Spinal cord (tissue), 10 donors: Measurements from ENCODE around the gene CLP1. TPM values are rescaled to one million over a fixed set of nuclear protein-coding genes. Genes with fewer than 3 reads are reported as not detected.

Experiments used
- DNase-seq, 6 donors: peaks; one replicate each; pipeline versions ENCODE4 v3.0.0 to v3.0.0-alpha.2; 2013 to 2015; ENCODE audit warnings: low spot score in 6 of 6, low read depth in 4 of 6
- H3K27ac ChIP-seq: one replicate; pipeline ENCODE4 v1.5.1; 2013; ENCODE audit warnings: low read depth, low read length, control low read depth
- H3K27me3 ChIP-seq: one replicate; pipeline ENCODE4 v1.6.1; 2013; ENCODE audit warnings: low read length; ENCODE audit not compliant: control insufficient read depth, insufficient read depth
- H3K36me3 ChIP-seq: one replicate; pipeline ENCODE4 v1.6.1; 2013; ENCODE audit warnings: low read length; ENCODE audit not compliant: control insufficient read depth, insufficient read depth
- H3K4me1 ChIP-seq: one replicate; pipeline ENCODE4 v1.6.1; 2013; ENCODE audit warnings: low read length; ENCODE audit not compliant: control insufficient read depth, insufficient read depth
- H3K4me3 ChIP-seq: one replicate; pipeline ENCODE4 v1.5.1; 2013; ENCODE audit warnings: low read depth, low read length, control low read depth
- H3K9me3 ChIP-seq: one replicate; pipeline ENCODE4 v1.6.1; 2013; ENCODE audit warnings: low read length; ENCODE audit not compliant: control insufficient read depth, insufficient read depth
- WGBS: methylation state at CpG from one replicate; pipeline ENCODE4 v1.1.5; 2013; ENCODE audit warnings: missing lambda C conversion rate; ENCODE audit not compliant: insufficient coverage; 5-methylcytosine and 5-hydroxymethylcytosine counted together
- long read RNA-seq, 4 donors: transcript quantifications; one replicate each; lab custom pipeline, GENCODE V29; 2026
- polyA plus RNA-seq, 2 donors: library from polyadenylated mRNA; unstranded; fragments of 120-200 nt; gene quantifications; one replicate each; pipeline ENCODE4 v1.2.1, GENCODE V29; 2013; ENCODE audit not compliant: insufficient read length in 2 of 2
- total RNA-seq, 2 donors: library from RNA; depleted of rRNA in 1 of 2; stranded (reverse); fragments of 120-200 nt in 1 of 2; fragments of >200 nt in 1 of 2; gene quantifications; one replicate each; pipeline versions ENCODE4 v1.2.3 to v1.2.4, GENCODE V29; 2013 to 2014
- donor health status: healthy.

Gene CLP1
- total RNA-seq (10 to 100 TPM in 1 of 2 donors, 1 to 10 TPM in 1; 9.5 to 15.8 TPM), polyA plus RNA-seq (10 to 100 TPM in 1 of 2 donors, 1 to 10 TPM in 1; 9.9 to 10.6 TPM)
- long read RNA-seq, donor 1, result 0 reads
- long read RNA-seq, donor 2, partial matches to known transcripts, result 0 of 3 reads
- long read RNA-seq, donor 2, other reads (novel, unspliced or antisense), result 0 of 3 reads
- long read RNA-seq, donor 3, transcript CLP1-205 (3 exons, 2,435 nt), result major isoform, 5 of 5 reads
- long read RNA-seq, donor 3, partial matches to known transcripts, result 0 of 5 reads
- long read RNA-seq, donor 3, other reads (novel, unspliced or antisense), result 0 of 5 reads
- long read RNA-seq, donor 4, transcript CLP1-205 (3 exons, 2,435 nt), result major isoform, 7 of 7 reads
- long read RNA-seq, donor 4, partial matches to known transcripts, result 0 of 7 reads
- long read RNA-seq, donor 4, other reads (novel, unspliced or antisense), result 0 of 7 reads

GRCh38 chr11:57657194-57658022 is at the start of gene CLP1:
Gene CLP1 (plus strand): TSS chr11:57657762. CDS start chr11:57659477, 1,715 bp downstream.
- peak; percentile 96 to 100 (median 100) for DNase-seq
- Histone ChIP-seq H3K4me3 (peak within 1 kb of the TSS; percentile 92), H3K27me3 (no peaks in the 10 kb centered on the region), H3K9me3 (no peaks in the 10 kb centered on the region), H3K36me3 (peaks cover 20% of the 10 kb centered on the region), H3K4me1 (peaks cover 11% of the 10 kb centered on the region), H3K27ac (peak within 1 kb of the TSS; percentile 96)
- under 1% methylated on average over 45 of the region's 45 CpGs for whole genome bisulfite sequencing

DNA sequence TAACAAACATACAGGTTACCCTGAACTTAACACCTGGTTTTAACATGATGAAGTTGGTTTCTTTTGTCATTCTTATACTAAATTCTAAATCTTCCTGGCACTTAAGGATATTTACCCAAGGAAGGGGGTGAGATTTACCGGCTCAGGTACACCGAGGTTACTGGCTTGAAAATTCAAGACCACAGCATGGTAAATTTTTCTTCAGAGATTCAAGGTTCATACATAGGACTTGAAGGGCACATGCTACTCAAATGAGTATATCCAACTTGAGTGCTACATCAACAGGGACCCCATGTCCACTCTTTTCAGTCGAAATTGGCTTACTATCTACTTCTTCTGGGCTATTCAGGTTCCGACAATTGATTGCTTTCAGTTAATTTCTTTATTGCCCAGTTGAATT is 47.4 kb upstream of the CLP1 start:
- Histone ChIP-seq H3K27me3 (no peaks in the 10 kb centered on the region), H3K4me3 (no peak overlapping the region), H3K4me1 (no peaks in the 10 kb centered on the region), H3K36me3 (peaks cover 7% of the 10 kb centered on the region), H3K9me3 (no peaks in the 10 kb centered on the region), H3K27ac (no peak overlapping the region)
- 61% methylated on average over 2 of the region's 4 CpGs for WGBS
- no peak for DNase-seq

DNA sequence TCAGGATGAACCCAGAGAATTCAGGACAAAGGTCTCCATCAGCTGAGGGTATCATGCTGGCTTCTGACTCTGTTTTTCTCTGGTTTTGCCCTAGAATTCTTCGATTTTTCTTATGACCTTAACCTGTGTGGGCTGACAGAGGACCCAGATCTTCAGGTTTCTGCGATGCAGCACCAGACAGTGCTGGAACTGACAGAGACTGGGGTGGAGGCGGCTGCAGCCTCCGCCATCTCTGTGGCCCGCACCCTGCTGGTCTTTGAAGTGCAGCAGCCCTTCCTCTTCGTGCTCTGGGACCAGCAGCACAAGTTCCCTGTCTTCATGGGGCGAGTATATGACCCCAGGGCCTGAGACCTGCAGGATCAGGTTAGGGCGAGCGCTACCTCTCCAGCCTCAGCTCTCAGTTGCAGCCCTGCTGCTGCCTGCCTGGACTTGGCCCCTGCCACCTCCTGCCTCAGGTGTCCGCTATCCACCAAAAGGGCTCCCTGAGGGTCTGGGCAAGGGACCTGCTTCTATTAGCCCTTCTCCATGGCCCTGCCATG is 43.3 kb upstream of the CLP1 start:
- H3K27ac ChIP-seq, result no peak overlapping the region
- no peak overlapping the region for H3K4me3 ChIP-seq
- H3K4me1 ChIP-seq, result no peaks in the 10 kb centered on the region
- H3K27me3 ChIP-seq, result no peaks in the 10 kb centered on the region
- H3K9me3 ChIP-seq, result no peaks in the 10 kb centered on the region
- peaks cover 5% of the 10 kb centered on the region for H3K36me3 ChIP-seq
- 78% methylated on average over 10 of the region's 10 CpGs for WGBS
- DNase-seq, result no peak

DNA sequence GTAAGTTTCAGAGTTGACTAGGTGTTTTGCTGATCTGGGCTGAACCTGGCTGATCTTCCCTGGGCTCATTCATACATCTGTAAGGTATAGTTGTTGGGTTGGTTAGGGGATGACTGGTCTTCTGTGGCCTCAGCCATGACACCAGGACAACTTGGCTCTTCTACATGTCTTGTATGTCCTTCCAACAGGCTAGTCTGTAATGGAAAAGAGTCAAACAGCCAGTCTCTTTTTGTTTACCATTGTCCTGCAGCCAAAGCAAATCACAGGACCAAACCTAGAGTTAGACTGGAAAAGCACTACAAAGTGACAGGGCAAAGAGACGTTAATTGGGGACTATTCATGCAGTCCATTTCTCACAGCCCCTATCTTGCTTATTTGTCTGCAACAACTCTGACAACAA is 42.3 kb upstream of the CLP1 start:
- no peaks in the 10 kb centered on the region for H3K27me3 ChIP-seq
- 50% methylated on average over 1 of the region's 1 CpG for WGBS
- no peaks in the 10 kb centered on the region for H3K4me1 ChIP-seq
- no peaks in the 10 kb centered on the region for H3K9me3 ChIP-seq
- peaks cover 5% of the 10 kb centered on the region for H3K36me3 ChIP-seq
- DNase-seq, result no peak
- no peak overlapping the region for H3K27ac ChIP-seq
- no peak overlapping the region for H3K4me3 ChIP-seq

DNA sequence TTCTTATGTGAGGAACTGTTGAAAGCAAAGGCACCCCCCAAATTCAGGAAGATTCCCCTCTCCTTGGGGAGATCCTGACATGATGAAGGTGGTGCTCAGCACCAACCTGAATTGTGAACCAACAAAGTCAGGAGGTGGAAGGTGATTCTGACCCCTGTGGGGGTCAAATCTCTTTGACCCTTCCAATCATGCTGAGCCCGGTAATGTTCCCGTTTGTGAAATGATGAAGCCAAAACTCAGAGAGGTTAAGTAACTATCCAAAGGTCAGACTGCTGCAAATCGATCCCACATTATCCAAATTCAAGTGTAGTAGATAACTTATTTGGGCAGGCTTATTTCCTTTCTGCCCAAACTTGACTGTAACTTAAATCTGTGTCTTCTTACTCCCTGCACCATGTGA is 41.0 kb upstream of the CLP1 start:
- H3K27ac ChIP-seq, result no peak overlapping the region
- H3K27me3 ChIP-seq, result no peaks in the 10 kb centered on the region
- peaks cover 5% of the 10 kb centered on the region for H3K36me3 ChIP-seq
- no peak for DNase-seq
- no peaks in the 10 kb centered on the region for H3K9me3 ChIP-seq
- no peaks in the 10 kb centered on the region for H3K4me1 ChIP-seq
- WGBS, result no CpG with 5 or more reads among the region's 3 CpGs
- H3K4me3 ChIP-seq, result no peak overlapping the region

DNA sequence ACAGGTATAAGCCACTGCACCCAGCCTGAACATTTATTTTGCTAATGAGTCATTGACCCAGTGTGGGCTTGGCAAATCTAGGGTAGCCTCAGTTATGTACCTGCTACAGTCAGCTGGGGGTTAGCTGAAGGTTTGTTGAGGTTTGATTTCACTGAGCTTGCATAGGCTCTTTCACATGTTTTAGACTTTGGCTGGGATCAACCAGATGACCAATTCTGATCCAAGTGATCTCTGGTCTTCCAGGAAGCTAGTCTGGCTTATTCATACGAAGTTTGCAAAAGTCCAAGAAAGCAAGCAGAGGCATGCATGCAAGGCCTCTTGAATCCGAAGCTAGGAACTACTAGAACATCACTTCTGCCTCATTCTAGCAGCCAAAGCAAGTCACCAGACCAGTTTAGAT is 39.1 kb upstream of the CLP1 start:
- no peaks in the 10 kb centered on the region for H3K9me3 ChIP-seq
- H3K36me3 ChIP-seq, result peaks cover 5% of the 10 kb centered on the region
- no peaks in the 10 kb centered on the region for H3K27me3 ChIP-seq
- 86% methylated on average over 1 of the region's 2 CpGs for WGBS
- H3K4me1 ChIP-seq, result no peaks in the 10 kb centered on the region
- DNase-seq, result no peak
- H3K27ac ChIP-seq, result no peak overlapping the region
- H3K4me3 ChIP-seq, result no peak overlapping the region

GRCh38 chr11:57619331-57619730 is 38.2 kb upstream of the CLP1 start:
- no peaks in the 10 kb centered on the region for H3K27me3 ChIP-seq
- no CpG with 5 or more reads among the region's 2 CpGs for WGBS
- no peak overlapping the region for H3K27ac ChIP-seq
- DNase-seq, result no peak
- no peak overlapping the region for H3K4me3 ChIP-seq
- H3K9me3 ChIP-seq, result no peaks in the 10 kb centered on the region
- no peaks in the 10 kb centered on the region for H3K4me1 ChIP-seq
- peaks cover 2% of the 10 kb centered on the region for H3K36me3 ChIP-seq

GRCh38 chr11:57620467-57620866 is 37.1 kb upstream of the CLP1 start:
- Histone ChIP-seq H3K27me3 (no peaks in the 10 kb centered on the region), H3K27ac (no peak overlapping the region), H3K36me3 (no peaks in the 10 kb centered on the region), H3K4me1 (no peaks in the 10 kb centered on the region), H3K4me3 (no peak overlapping the region), H3K9me3 (no peaks in the 10 kb centered on the region)
- no peak for DNase-seq

DNA sequence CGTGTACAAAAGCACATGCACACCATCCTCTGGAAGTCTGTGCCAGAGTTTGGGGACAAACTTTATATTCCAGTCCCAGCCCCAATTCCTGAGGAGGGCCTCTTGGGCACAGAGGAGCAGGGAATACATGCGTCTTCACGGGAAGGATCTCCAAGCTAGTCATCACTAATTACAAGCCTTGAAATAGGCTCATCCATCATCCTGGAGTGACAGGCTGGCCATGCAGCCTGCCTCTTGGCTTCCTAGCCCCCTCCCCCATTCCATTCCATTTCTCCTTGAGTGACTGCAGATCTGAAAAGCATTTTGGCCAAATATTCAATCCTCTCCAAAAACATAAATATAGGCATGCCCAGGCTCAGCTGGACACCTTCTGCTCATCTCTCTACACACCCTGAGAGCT is 35.3 kb upstream of the CLP1 start:
- WGBS, result 31% methylated on average over 3 of the region's 3 CpGs
- Histone ChIP-seq H3K27me3 (no peaks in the 10 kb centered on the region), H3K27ac (no peak overlapping the region)

More for the DNA sequence above, 35.3 kb upstream of the CLP1 start:
- Histone ChIP-seq H3K36me3 (no peaks in the 10 kb centered on the region), H3K4me3 (no peak overlapping the region), H3K9me3 (no peaks in the 10 kb centered on the region), H3K4me1 (no peaks in the 10 kb centered on the region)
- DNase-seq, result no peak
